ENCODE data around the gene MISP. TPM values are rescaled to one million over a fixed set of nuclear protein-coding genes. Genes with fewer than 3 reads are reported as not detected.
A peak's percentile ranks its signal among the peaks of the same experiment; 100 is the strongest.

Gene MISP
- total and polyA plus RNA-seq, 2 of the 13 experiments (the other 11 are each of a cell fraction or from before 2014, with no cell fraction given) = 0.67 to 1.3 TPM

- TF ChIP-seq SNAPC5 (CRISPR knock-in tag; IDR thresholded peaks at IDR 0.05; ENCODE audit: borderline replicate concordance) (peak; percentile 60; the same call in 1 of the 2 replicates), SP4 (CRISPR knock-in tag; IDR thresholded peaks at IDR 0.05) (peak; percentile 53), YY1 (IDR thresholded peaks at IDR 0.05; ENCODE audit: insufficient read depth, insufficient replicate concordance, low read depth, low read length) (peak; percentile 44), KAT8 (CRISPR knock-in tag; IDR thresholded peaks at IDR 0.05) (peak; percentile 65; the same call in 1 of the 2 replicates), ZKSCAN8 (CRISPR knock-in tag; IDR thresholded peaks at IDR 0.05; ENCODE audit: borderline replicate concordance) (0 out of 2 replicates have a peak, but pooled peaks have one; percentile 73), ZNF230 (CRISPR knock-in tag; IDR thresholded peaks at IDR 0.05) (peak; percentile 50; the same call in 1 of the 2 replicates), STAG1 (CRISPR knock-in tag; IDR thresholded peaks at IDR 0.05) (no peak; the same call in 1 of the 2 replicates), ZSCAN31 (CRISPR knock-in tag; IDR thresholded peaks at IDR 0.05; ENCODE audit: low read depth) (no peak), HHEX (CRISPR knock-in tag; IDR thresholded peaks at IDR 0.05) (no peak), ZMAT3 (CRISPR knock-in tag; conservative IDR thresholded peaks at IDR 0.05) (peak; percentile 83; the same call in 1 of the 2 replicates), ZNF792 (CRISPR knock-in tag; IDR thresholded peaks at IDR 0.05) (peak; percentile 82; the same call in 1 of the 2 replicates)
- TF ChIP-seq, protein P1, sequence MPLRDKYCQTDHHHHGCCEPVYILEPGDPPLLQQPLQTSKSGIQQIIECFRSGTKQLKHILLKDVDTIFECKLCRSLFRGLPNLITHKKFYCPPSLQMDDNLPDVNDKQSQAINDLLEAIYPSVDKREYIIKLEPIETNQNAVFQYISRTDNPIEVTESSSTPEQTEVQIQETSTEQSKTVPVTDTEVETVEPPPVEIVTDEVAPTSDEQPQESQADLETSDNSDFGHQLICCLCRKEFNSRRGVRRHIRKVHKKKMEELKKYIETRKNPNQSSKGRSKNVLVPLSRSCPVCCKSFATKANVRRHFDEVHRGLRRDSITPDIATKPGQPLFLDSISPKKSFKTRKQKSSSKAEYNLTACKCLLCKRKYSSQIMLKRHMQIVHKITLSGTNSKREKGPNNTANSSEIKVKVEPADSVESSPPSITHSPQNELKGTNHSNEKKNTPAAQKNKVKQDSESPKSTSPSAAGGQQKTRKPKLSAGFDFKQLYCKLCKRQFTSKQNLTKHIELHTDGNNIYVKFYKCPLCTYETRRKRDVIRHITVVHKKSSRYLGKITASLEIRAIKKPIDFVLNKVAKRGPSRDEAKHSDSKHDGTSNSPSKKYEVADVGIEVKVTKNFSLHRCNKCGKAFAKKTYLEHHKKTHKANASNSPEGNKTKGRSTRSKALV (CRISPR knock-in tag; IDR thresholded peaks at IDR 0.05) = peak; percentile 84; the same call in 1 of the 2 replicates
- TF ChIP-seq, protein P2, sequence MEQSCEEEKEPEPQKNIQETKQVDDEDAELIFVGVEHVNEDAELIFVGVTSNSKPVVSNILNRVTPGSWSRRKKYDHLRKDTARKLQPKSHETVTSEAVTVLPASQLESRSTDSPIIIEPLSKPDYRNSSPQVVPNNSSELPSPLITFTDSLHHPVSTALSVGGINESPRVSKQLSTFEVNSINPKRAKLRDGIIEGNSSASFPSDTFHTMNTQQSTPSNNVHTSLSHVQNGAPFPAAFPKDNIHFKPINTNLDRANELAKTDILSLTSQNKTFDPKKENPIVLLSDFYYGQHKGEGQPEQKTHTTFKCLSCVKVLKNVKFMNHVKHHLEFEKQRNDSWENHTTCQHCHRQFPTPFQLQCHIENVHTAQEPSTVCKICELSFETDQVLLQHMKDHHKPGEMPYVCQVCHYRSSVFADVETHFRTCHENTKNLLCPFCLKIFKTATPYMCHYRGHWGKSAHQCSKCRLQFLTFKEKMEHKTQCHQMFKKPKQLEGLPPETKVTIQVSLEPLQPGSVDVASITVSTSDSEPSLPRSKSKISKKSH (CRISPR knock-in tag; IDR thresholded peaks at IDR 0.05; ENCODE audit: borderline replicate concordance) = 0 out of 2 replicates have a peak, but pooled peaks have one; percentile 64
- TF ChIP-seq, protein P3, sequence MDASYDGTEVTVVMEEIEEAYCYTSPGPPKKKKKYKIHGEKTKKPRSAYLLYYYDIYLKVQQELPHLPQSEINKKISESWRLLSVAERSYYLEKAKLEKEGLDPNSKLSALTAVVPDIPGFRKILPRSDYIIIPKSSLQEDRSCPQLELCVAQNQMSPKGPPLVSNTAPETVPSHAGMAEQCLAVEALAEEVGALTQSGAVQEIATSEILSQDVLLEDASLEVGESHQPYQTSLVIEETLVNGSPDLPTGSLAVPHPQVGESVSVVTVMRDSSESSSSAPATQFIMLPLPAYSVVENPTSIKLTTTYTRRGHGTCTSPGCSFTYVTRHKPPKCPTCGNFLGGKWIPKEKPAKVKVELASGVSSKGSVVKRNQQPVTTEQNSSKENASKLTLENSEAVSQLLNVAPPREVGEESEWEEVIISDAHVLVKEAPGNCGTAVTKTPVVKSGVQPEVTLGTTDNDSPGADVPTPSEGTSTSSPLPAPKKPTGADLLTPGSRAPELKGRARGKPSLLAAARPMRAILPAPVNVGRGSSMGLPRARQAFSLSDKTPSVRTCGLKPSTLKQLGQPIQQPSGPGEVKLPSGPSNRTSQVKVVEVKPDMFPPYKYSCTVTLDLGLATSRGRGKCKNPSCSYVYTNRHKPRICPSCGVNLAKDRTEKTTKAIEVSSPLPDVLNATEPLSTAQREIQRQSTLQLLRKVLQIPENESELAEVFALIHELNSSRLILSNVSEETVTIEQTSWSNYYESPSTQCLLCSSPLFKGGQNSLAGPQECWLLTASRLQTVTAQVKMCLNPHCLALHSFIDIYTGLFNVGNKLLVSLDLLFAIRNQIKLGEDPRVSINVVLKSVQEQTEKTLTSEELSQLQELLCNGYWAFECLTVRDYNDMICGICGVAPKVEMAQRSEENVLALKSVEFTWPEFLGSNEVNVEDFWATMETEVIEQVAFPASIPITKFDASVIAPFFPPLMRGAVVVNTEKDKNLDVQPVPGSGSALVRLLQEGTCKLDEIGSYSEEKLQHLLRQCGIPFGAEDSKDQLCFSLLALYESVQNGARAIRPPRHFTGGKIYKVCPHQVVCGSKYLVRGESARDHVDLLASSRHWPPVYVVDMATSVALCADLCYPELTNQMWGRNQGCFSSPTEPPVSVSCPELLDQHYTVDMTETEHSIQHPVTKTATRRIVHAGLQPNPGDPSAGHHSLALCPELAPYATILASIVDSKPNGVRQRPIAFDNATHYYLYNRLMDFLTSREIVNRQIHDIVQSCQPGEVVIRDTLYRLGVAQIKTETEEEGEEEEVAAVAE (CRISPR knock-in tag; IDR thresholded peaks at IDR 0.05; ENCODE audit: borderline replicate concordance) = peak; percentile 92
- TF ChIP-seq, protein P4, sequence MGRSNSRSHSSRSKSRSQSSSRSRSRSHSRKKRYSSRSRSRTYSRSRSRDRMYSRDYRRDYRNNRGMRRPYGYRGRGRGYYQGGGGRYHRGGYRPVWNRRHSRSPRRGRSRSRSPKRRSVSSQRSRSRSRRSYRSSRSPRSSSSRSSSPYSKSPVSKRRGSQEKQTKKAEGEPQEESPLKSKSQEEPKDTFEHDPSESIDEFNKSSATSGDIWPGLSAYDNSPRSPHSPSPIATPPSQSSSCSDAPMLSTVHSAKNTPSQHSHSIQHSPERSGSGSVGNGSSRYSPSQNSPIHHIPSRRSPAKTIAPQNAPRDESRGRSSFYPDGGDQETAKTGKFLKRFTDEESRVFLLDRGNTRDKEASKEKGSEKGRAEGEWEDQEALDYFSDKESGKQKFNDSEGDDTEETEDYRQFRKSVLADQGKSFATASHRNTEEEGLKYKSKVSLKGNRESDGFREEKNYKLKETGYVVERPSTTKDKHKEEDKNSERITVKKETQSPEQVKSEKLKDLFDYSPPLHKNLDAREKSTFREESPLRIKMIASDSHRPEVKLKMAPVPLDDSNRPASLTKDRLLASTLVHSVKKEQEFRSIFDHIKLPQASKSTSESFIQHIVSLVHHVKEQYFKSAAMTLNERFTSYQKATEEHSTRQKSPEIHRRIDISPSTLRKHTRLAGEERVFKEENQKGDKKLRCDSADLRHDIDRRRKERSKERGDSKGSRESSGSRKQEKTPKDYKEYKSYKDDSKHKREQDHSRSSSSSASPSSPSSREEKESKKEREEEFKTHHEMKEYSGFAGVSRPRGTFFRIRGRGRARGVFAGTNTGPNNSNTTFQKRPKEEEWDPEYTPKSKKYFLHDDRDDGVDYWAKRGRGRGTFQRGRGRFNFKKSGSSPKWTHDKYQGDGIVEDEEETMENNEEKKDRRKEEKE (IDR thresholded peaks at IDR 0.05) = no peak
- TF ChIP-seq, protein P5, sequence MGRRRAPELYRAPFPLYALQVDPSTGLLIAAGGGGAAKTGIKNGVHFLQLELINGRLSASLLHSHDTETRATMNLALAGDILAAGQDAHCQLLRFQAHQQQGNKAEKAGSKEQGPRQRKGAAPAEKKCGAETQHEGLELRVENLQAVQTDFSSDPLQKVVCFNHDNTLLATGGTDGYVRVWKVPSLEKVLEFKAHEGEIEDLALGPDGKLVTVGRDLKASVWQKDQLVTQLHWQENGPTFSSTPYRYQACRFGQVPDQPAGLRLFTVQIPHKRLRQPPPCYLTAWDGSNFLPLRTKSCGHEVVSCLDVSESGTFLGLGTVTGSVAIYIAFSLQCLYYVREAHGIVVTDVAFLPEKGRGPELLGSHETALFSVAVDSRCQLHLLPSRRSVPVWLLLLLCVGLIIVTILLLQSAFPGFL (CRISPR knock-in tag; IDR thresholded peaks at IDR 0.05) = peak; percentile 73; the same call in 1 of the 2 replicates
Observed at GRCh38 chr19:778910-779653, 28.2 kb downstream of the MISP start (continued).

All from HepG2 (cell line).